Pancreas (tissue), 10 donors: ENCODE results near the gene KPRP. TPM values are rescaled to one million over a fixed set of nuclear protein-coding genes. Genes with fewer than 3 reads are reported as not detected.

Experiments used
- ATAC-seq, 4 donors: fragments of 200-7000 bp; cut with Tn5 transposase; one replicate each; pipeline versions ENCODE4 v1.8.0 to v1.9.1; 2020; ENCODE audit warnings: mild to moderate bottlenecking in 4 of 4, moderate library complexity in 4 of 4
- DNase-seq, 6 donors: peaks; one replicate each; pipeline ENCODE4 v3.0.0-alpha.2; 2020
- FAIRE-seq: peaks from 2 replicates; lab custom pipeline; 2012; peaks lifted over from hg19 to GRCh38; lab: Jason Lieb, UNC
- H3K27ac ChIP-seq, 4 donors: fragments of 200-600 bp; sonication (generic); 1 replicate in 3 of 4; 2 replicates in 1 of 4; pipeline versions ENCODE4 v1.5.0 to v1.8.0; 2020
- H3K27me3 ChIP-seq, 4 donors: fragments of 200-600 bp; one replicate each; pipeline ENCODE4 v1.8.0; 2021
- H3K36me3 ChIP-seq, 3 donors: fragments of 200-600 bp; sonication (generic) in 1 of 3; one replicate each; pipeline versions ENCODE4 v1.5.0 to v1.8.0; 2020 to 2021
- H3K4me1 ChIP-seq, 3 donors: fragments of 200-600 bp; one replicate each; pipeline ENCODE4 v1.8.0; 2021
- H3K4me3 ChIP-seq, 4 donors: fragments of 200-600 bp; sonication (generic) in 2 of 4; one replicate each; pipeline versions ENCODE4 v1.5.0 to v1.8.0; 2020 to 2021
- H3K9me3 ChIP-seq, 4 donors: fragments of 200-600 bp; one replicate each; pipeline ENCODE4 v1.8.0; 2021
- WGBS, 2 donors: extraction: QIAGEN DNeasy Blood & Tissue Kit; methylation state at CpG; one replicate each; pipeline ENCODE4 v1.1.7; 2013; 5-methylcytosine and 5-hydroxymethylcytosine counted together
- intact Hi-C, 3 donors: fragments of 100-400 bp; cut with DNase I; formaldehyde crosslinking; loops; one replicate each; pipeline versions ENCODE4 v1.11.1 to v1.14.2; 2022
- polyA plus RNA-seq, 2 donors: library from polyadenylated mRNA; stranded (reverse); fragments of 200-250 nt; gene quantifications; one replicate each; pipeline ENCODE4 v1.2.3, GENCODE V29; 2013
- total RNA-seq, 6 donors: library from RNA; stranded (reverse); fragmentation: NEBNext Ultra II Directional in 4 of 6; extraction: Animal tissue kit (Norgen Biotek cat#: 25700) in 4 of 6; gene quantifications; one replicate each; pipeline versions ENCODE4 v1.2.1 to v1.2.4, GENCODE V29; 2021 to 2023
- TF ChIP-seq, protein P1 (sequence below), 4 donors: fragments of 200-600 bp; sonication (generic) in 3 of 4; IDR thresholded peaks; one replicate each; pipeline versions ENCODE4 v1.5.0 to v1.8.0; 2021; ENCODE audit warnings: antibody characterized with exemption in 4 of 4
- donor health status: healthy with polysubstance abuse.
- donor health status: DM: no; HTN: no; CAD: no; lungs with moderate emphysema.
- donor health status: DM: no; HTN: no; CAD: no.
- donor health status: control.
- donor health status: control.
- donor health status: Bipolar disorder and iron deficiency.
- donor health status: DM: yes; HTN: yes; CAD: no.
- donor health status: DM: no; HTN: no; CAD: no.
- donor health status: DM: no; HTN: no; CAD: no.
- donor health status: DM: yes; HTN: yes; CAD: no.

Gene KPRP
- total and polyA plus RNA-seq, 8 donors, result not detected

DNA sequence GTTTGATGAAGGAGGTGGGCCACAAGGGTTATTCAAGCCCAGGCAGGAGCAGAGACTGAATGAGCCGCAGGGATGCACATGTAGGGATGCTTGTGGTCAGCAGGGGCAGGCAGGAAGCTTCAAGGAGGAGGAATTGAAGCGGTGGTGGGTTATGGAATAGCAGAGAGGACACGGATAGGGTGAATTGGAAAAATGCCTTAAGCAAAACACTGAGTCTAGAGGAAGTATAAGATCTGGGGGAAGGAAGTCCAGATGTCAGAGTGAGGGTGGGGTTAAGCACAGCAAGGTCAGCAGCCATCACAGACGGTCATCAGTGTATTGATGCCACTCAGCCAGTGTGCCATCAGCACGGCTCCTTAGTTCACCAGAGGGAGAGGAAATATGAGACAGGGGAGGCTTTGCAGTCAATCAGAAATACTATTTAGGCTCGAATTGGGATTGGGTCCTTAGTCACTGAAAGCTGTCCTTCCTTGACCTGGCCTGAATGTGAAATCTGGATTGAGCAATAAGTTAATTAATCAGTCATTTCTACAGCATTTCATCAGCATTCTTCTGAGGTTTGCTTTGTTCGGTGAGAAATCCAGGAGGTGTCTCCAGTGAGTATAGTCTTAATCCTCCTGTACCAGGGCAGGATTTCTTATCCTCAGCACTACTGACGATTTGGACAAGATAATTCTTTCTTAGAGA, 11.2 kb downstream of the KPRP start:
- 37 to 41% methylated on average over 8 of the region's 8 CpGs for WGBS, 2 donors

GRCh38 chr1:152770411-152770810, 12.6 kb downstream of the KPRP start:
- TF ChIP-seq, protein P1, sequence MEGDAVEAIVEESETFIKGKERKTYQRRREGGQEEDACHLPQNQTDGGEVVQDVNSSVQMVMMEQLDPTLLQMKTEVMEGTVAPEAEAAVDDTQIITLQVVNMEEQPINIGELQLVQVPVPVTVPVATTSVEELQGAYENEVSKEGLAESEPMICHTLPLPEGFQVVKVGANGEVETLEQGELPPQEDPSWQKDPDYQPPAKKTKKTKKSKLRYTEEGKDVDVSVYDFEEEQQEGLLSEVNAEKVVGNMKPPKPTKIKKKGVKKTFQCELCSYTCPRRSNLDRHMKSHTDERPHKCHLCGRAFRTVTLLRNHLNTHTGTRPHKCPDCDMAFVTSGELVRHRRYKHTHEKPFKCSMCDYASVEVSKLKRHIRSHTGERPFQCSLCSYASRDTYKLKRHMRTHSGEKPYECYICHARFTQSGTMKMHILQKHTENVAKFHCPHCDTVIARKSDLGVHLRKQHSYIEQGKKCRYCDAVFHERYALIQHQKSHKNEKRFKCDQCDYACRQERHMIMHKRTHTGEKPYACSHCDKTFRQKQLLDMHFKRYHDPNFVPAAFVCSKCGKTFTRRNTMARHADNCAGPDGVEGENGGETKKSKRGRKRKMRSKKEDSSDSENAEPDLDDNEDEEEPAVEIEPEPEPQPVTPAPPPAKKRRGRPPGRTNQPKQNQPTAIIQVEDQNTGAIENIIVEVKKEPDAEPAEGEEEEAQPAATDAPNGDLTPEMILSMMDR (IDR thresholded peaks at IDR 0.05), result no peak
- H3K36me3 ChIP-seq, result no peaks in the 10 kb centered on the region
- H3K9me3 ChIP-seq, result no peaks in the 10 kb centered on the region
- no peak for DNase-seq
- H3K4me1 ChIP-seq, result no peaks in the 10 kb centered on the region
- no peak overlapping the region for H3K4me3 ChIP-seq
- no peak for ATAC-seq
- WGBS, 2 donors, result 44 to 51% methylated on average over 1 of the region's 1 CpG
- no peaks in the 10 kb centered on the region for H3K27me3 ChIP-seq
- no peak for FAIRE-seq
- intact Hi-C loops, result no loop called here
- no peak overlapping the region for H3K27ac ChIP-seq

More for the DNA sequence above, 11.2 kb downstream of the KPRP start:
- Histone ChIP-seq H3K9me3 (no peaks in the 10 kb centered on the region), H3K27ac (no peak overlapping the region), H3K4me3 (no peak overlapping the region), H3K27me3 (peaks cover 0 to 3% (median 0%) of the 10 kb centered on the region in 4 donors), H3K36me3 (no peaks in the 10 kb centered on the region), H3K4me1 (no peaks in the 10 kb centered on the region)
- intact Hi-C loops, result no loop called here
- TF ChIP-seq, protein P1 (IDR thresholded peaks at IDR 0.05), result no peak
- FAIRE-seq, result no peak
- no peak for DNase-seq
- ATAC-seq, result no peak

- H3K27me3 ChIP-seq, result no peaks in the 10 kb centered on the region
- H3K27ac ChIP-seq, result no peak within 1 kb of the TSS
- intact Hi-C loops, result no loop called here
- H3K36me3 ChIP-seq, result no peaks in the 10 kb centered on the region
- ATAC-seq (no peak), DNase-seq (no peak), FAIRE-seq (no peak)
- no peaks in the 10 kb centered on the region for H3K9me3 ChIP-seq
- no peak within 1 kb of the TSS for H3K4me3 ChIP-seq
- TF ChIP-seq, protein P1 (IDR thresholded peaks at IDR 0.05), result no peak
- no peaks in the 10 kb centered on the region for H3K4me1 ChIP-seq
- 51 to 59% methylated on average over 6 of the region's 6 CpGs for WGBS, 2 donors
Measured at GRCh38 chr1:152774875-152775274, 17.1 kb downstream of the KPRP start, which contains the start of gene LCE1F. Gene LCE1F (plus strand): TSS chr1:152775140. CDS start chr1:152776372, 1,232 bp downstream.

DNA sequence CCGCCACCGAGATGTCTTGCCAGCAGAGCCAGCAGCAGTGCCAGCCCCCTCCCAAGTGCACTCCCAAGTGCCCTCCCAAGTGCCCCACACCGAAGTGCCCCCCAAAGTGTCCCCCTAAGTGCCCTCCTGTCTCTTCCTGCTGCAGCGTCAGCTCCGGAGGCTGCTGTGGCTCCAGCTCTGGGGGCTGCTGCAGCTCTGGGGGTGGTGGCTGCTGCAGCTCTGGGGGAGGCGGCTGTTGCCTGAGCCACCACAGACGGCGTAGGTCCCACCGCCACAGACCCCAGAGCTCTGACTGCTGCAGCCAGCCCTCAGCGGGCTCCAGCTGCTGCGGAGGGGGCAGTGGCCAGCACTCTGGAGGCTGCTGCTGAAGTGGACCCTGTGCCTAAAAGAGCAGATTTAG, 18.5 kb downstream of the KPRP start:
- TF ChIP-seq, protein P1 (IDR thresholded peaks at IDR 0.05), result no peak
- ATAC-seq, result no peak
- DNase-seq, result no peak
- Histone ChIP-seq H3K27ac (no peak overlapping the region), H3K36me3 (no peaks in the 10 kb centered on the region), H3K9me3 (no peaks in the 10 kb centered on the region), H3K4me1 (no peaks in the 10 kb centered on the region), H3K27me3 (peaks cover 0 to 8% (median 0%) of the 10 kb centered on the region in 4 donors), H3K4me3 (no peak overlapping the region)
- WGBS, 2 donors, result 64 to 75% methylated on average over 11 of the region's 11 CpGs
- FAIRE-seq, result no peak
- intact Hi-C loops, result no loop called here

GRCh38 chr1:152777510-152778137, 19.8 kb downstream of the KPRP start:
- Histone ChIP-seq H3K27ac (no peak overlapping the region), H3K4me3 (no peak overlapping the region), H3K9me3 (no peaks in the 10 kb centered on the region), H3K4me1 (no peaks in the 10 kb centered on the region), H3K36me3 (no peaks in the 10 kb centered on the region), H3K27me3 (peaks cover 0 to 8% (median 0%) of the 10 kb centered on the region in 4 donors)
- WGBS, 2 donors, result 44 to 47% methylated on average over 4 of the region's 4 CpGs
- no peak for FAIRE-seq
- ATAC-seq, result no peak
- intact Hi-C loops, result no loop called here
- TF ChIP-seq, protein P1 (IDR thresholded peaks at IDR 0.05), result no peak
- no peak for DNase-seq
